HG02642 (cell line): Measurements from ENCODE around the gene IL20RA.

ENCODE experiments used
- ATAC-seq: cut with Tn5 transposase; IDR thresholded peaks from one replicate; pipeline ENCODE4 v1.9.1; 2021; ENCODE audit warnings: mild to moderate bottlenecking; ENCODE audit not compliant: unreplicated experiment, poor library complexity

The IL20RA gene

DNA sequence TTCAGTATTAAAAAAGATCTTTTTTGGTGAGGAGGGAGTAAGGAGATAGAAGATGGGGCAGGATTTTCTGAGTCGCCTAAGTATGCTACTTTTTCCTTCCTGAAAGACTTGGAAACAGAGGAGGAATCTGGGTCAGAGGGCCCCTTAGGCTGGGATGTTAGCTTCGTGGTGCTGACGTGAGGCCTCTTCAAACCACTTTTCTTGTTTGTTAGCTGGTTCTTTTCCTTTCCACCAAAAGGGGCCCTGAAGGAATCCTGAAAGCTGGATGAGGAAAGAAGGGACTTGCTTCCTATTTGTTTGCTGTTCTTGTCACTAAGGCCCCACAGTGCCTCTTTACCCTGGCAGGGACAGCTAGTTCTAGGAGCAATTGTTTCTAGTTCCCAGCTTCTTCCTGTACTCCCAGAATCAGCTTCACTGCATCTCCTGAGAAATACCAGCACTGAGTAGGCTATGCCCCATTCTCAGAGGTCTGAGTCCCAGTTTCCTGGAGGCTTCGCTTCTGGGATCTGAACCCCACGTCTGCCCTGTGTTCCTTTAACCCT, 2.2 kb upstream of the IL20RA start:
- no peak for ATAC-seq

DNA sequence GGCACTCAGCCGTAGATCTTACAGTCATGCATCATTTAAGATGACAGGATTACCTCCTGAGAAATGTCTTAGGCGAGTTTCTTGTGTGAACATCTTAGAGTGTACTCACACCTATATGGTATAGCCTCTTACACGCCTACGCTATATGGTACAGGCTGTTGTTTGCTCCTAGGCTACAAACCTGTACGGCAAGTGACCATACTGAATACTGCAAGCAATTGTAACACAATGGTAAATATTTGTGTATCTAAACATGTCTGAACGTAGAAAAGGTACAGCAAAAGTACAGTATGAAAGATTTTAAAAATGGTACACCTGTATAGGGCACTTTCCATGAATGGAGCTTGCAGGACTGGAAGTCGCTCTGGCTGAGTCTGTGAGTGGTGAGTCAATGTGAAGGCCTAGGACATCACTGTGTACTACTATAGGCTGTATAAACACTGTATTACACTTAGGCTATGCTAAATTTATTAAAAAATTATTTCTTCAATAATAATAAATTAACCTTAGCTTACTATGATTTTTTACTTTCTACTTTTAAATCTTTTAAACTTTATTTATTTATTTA, 541 bp upstream of the IL20RA start:
- no peak for ATAC-seq

DNA sequence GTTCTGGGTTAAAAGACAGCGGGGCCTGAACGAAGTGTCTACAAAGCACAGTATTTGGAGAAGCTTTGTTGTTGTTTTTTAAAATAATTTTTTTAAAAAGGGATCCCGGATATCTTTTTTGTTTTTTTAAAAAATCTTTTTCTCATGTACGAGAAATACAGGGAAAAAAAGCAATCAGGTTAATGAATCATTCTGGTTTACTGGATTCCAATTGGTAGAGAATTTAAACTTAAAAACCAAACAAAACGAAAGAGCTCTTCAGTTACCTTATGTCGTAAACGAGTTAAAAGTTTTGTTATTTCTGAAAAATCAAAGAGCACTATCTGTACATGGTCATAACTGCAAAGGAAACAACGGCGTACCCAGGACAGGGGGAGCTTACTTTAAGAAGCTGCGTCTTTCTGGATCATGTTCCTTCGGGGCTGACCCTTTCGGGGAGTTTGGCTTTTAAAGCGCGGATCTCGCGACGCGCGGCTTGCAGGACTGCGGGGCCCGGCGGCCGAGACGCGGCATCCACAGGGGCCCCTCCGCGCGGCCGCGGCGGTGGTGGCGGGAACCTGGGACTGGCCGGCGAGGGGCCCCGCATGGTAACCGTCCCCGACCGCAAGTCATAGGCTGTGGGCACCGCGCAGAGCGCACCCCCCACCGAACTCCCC, 927 bp downstream of the IL20RA start:
- peak; percentile 40 for ATAC-seq

DNA sequence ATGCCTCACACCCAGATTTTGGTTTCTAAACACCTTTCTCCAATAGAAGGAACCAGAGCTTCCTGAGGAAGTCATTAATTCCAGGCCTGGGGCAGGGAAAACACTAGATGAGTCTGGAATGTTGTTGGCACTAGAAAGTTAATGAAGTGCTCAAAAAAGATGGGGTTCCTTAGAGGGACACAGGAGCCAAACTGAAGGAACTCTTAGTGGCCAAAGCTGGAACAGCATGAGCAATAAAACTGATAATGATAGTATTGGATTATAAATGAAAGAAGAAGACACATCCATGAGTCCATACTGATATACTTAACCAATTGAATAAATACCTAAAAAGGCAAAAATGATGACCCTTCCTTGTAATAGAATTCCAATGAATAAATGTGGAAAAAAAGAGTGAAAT, 4.4 kb downstream of the IL20RA start:
- no peak for ATAC-seq

DNA sequence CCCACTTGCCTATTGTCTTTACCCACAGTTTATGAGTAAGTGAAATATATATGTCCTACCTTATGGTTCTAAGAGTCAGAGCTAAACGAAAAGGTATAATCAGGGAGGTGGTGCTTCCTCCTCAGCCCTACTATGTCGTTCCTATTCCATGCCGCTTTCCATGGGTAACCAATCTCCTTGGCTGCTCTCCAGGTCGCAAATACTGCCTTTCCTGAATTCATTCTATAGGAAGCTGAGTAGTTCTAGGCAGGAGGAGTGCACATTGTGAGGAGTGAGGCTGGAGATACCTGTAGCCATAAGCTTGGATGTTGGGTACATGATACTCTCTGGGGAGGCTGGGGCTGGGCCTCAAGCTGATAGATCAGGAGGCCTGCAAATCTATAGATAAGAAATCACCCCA, 5.8 kb downstream of the IL20RA start:
- no peak for ATAC-seq

DNA sequence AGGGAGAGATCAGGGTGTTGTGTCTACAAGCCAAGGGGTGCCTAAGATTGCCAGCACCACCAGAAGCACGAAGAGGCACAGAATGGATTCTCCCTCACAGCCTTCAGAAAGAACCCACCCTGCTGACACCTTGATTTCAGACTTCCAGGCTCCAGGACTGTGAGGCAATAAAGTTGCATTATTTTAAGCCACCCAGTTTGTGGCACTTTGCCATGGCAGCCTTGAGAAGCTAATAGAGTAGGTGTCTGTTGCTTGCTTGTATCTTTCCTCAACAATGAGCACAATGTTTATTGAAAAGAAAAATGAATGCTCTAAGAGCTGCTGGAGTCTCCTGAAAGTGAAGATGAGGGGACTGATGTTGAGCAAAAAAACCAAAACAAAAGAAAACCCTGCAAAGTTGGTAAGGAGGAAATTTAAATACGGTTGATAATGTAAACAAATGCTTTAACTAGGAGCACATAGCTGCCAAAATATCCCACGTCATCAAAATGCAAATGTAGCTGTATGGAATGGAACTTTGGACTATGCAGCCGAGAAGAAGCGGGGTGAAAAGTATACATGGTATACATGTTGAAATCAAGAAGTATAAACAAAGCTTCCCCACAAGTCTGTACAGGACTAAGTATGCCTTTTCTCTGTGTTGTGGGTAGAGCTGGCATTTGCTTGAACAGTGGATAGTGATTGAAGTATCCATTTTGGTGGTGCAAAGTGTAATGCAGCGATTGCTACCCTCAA, 8.0 kb downstream of the IL20RA start:
- ATAC-seq, result no peak

DNA sequence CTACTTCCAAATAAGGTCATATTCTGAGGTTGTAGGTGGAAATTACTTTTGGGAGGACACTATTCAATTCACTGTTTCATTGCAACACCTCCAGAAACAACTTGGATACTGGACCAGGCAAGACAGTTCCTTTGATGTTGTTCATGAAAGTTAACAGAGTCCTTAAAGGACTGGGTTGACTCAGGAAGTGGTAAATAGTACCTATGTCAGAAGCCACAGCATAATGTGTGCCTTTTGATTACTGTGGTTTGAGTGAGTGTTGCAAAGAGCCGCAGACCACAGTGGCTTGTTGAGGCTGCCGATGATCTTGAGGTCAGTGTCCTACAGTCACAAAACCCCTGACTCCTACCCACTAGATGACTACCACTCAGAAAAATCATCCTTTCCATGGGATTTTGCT, 10.9 kb downstream of the IL20RA start:
- ATAC-seq, result peak; percentile 93

DNA sequence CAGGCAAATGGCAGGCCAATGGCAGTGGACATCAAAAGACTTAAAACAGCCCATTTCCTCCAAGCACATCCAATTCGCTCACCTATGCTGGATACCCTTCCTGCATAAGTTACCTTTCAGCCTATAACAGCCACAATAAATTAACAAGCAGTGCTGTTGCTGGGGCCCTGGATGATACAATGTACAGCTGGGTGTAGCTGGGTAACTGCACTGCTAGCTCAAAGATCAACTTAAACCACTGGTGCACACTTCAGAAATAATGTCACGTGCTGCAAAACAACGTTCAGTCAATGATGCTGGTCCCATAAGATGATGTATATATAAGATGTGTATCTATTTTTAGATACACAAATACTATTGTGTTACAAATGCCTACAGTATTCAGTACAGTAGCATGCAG, 13.6 kb downstream of the IL20RA start:
- ATAC-seq, result no peak

DNA sequence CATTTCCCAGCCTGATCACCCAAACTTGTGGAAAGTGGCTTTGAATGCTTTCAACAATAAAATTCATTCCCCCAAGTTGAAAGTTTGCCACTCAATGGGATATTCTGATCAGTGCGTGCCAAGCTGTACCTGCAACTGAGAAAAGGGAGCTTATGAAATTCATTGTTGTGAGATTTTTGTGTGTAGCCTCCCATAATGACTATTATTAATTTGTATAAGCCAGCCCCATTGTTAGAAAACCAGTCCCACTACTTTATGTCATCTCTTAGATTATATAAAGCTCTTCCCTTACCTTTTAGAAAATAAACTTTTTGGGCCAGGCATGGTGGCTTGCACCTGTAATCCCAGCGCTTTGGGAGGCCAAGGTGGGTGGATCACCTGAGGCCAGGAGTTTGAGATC, 15.9 kb downstream of the IL20RA start:
- ATAC-seq, result no peak

DNA sequence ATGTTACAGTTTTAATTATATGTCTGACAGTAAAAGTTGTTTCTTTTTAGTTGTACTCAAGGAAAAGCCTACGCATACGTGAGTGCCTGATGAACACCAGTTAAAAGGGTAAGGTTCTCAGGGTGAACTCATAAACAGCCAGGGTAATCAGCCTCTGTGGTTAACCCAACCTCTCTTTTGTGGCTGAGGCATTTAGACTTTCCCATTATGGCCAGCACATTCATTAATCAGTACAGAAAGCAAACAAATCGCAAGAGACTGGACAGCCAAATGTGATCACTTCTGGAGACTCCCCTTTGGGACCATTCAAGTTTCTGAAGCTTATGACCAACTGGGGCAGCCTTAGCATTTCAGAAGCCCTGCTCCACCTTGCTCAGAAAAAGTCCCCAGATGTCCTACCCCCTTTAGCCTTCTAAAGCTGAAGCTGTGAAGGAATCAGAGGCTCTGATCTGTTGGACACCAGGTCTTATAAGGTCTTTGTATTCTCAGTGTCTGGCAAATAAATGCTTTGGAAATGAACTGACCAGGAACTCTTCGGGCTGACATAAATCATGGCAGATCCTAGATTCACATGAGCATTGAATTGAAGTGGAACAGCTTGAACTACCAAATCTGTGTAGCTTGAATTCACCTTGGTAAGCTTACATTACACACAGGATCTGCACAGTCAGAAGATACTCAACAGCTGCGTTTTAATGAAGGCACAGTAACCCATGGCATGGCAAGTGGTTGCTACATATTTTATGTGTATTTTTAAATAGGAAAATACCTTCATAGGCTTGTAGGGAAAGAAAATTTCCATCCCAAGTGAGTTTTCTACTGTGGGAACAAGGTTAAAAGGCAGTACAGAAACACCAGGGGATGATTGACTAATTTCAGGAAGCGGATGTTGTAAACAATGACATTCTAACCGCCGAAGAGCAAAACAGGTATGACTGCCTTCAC, 18.7 kb downstream of the IL20RA start:
- no peak for ATAC-seq

DNA sequence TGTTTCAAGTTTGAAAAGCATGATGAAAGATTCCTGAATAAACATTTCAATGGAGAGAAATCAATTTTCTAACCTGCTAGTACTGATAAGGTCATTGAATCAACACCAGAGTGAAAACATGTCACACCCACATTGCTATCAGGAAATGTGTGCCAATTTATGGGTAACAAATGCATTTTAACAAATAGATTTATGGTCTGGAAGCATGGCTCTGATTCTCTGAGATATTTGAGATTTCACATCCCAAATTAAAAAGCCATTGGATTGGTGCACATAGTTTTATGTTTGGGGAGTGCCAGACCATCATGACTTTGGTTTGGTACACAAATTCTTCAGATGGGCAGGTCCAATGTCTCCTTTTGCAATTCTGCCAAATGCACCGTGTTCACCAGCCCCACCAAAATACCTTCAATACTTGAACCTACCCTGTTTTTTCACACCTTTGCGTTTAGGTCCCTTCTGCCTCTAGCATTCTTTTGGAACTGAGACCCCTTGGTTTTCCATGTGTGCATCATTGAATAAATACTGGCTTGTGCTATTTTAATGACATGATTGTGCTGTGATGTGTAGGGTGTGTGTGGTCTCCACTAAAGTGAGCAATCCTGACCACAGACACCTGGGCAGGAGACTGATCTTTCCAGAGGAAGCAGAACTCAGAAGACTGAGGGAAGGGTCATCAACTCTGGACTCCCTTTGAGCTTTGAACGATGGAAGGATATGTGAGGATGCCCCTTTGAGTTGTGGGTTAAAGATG, 20.4 kb downstream of the IL20RA start:
- no peak for ATAC-seq

DNA sequence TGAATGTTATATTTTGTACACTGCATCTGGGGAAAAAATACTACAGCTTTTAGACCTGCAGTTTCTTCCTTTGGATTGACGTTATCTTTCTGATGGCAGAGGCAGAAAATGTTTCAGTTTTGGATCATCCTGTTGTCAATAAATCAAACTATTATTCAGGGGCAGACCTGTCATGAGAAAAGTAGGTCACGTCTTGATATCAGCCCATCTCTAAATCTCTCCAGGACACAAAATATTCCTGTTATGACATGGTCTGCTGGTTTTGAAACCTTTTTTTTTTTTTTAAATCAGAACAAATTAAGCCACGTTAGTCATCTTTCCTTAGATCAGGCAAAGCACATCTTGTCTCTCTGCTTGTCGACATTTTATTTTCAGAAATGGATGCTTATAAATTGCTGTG, 24.0 kb downstream of the IL20RA start:
- ATAC-seq, result no peak

DNA sequence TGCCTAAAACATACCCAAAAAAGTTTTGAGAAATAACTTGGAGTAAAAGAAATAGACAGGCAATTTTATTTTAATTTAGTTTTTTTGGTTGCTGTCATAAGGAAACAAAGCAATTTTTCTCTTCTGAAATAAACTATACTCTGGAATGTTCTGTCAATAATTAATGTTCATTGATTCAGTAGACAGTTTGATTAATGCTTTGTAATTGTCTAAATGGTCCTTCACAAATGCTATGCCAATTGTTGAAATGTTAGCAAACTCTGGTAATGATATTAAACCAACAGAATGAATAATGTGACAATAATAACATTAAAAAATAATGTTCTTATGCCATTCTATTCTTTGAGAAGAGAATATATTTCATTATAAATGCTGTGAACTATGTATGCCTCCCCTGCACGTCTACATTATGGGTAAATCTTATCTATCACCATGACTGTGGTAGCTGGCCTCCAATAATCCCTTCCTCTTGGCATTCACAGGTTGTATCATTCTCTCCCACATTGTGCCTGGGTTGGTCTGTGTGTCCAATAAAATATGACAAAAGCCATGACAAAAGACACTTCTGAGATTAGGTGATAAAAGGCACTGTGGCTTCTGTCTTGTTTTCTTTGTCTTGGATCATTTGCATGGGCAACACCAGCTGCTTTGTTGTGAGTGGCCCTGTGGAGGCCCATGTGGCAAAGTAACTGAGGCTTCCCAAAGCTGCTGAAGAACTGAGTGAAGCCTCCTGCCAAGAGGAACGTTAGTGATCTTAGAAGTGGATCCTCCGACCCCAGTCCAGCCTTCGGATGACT, 25.1 kb downstream of the IL20RA start:
- no peak for ATAC-seq

DNA sequence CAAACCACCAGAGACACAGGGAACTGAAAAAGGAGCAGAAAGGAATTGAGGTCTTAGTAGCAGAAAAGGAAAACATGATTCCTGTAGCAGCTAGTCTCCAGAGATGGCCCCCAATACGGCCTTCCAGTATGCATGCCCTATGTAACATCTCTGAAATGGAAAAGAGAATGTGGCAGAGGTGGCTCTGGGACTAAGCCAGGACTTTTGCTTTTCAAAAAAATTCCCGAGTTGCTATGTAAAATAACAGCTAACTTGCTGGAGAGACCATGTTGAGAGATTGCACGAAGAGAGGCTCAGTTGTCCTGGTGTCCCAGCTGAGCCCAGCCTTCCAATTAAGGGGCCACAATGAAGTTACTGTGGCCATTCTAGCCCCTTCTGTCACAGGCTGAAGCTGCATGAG, 27.7 kb downstream of the IL20RA start:
- no peak for ATAC-seq

DNA sequence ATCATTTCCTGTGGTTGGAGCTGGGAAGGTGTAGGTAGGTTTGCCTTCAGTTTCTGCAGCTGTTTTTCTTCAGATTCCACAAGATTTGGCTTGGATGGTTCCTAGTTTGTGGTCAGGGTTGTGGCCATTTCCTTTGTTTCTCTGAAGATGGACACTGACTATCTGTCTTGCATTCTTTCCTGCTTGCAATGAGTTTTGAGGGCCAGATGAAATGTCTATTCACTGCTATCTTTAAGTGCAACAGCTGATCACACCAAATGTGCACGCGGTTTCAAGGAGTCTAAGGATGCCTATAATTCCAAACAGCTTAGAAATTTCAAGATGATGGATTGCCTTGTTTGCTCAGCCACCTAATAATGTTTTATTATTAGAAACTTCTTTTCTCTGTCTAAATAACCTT, 28.4 kb downstream of the IL20RA start:
- ATAC-seq, result no peak

DNA sequence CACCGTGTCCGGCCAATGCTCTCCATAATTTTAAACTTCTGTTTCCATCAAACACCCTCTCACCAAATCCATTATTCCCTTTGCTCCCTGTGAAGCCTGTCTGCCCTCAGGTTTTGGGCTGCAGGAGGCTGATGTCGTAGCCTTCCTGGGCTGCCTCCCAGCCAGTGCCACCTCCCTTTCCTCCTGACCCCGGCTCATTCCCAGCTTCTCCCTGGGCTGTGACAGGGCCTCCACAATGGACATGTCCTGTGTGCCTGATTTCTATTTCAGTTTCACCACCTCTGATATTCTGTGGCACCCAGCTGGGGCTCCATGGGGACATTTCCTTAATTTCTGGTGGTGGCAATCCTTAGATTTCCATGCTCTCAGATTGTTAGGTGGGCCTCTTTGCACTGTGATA, 28.8 kb downstream of the IL20RA start:
- ATAC-seq, result no peak

DNA sequence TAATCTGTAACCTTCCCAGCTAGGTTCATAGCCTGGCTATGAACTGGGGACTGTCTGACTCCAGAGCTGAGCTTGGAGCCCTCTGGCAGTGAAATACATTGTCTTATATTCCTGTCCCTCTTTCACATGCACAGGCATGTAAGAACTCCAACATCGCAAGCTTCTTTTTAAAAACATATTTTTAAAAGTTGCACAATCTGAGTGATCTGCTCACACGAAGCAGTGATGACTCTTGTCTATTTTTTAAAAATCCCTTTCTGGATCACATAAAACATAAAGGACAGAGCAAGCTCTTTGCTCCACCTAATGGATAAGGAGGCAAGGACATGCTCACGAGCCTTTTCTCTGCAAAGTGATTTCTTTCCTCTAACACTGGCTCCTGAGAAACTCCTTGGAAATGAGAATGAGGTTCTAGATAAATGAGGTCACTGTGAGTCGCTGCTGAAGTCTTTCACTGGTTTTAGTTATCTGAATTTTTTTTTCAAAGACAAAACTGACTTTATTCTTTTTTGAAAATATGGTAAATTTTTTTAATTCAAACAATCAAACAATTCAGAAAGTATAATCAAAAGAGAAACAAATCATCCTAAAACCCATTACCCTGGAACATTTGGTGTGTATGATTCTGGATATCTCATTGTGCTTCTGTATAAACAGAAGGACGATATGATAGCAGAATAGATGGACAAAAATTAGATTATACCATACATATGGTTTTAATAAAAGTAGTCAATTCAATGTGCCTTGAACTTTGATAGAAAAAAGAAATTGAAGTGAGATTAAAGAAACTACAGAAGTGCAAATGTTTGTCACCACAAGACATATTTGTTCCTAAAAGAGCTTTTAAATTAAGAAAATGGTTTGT, 30.8 kb downstream of the IL20RA start:
- no peak for ATAC-seq

DNA sequence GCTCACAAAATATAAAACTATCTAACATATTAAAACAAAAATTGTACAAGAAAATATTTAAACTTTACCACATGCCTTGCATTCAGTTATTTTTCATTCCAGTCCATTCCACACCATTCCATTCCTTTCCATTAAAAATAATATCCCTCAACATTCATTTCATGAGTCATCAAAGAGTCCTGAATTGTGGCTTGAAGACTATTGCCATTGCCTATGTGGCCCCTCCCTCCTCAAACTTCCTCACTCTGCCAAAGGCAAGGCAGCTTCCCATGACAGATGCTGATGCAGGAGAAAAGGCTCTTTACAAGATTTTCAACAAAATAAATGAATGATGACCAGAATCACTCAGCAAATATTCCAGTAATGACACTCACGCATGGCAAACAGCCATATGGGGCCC, 31.7 kb downstream of the IL20RA start:
- no peak for ATAC-seq
